Measurements from ENCODE around the gene STK38. TPM values are rescaled to one million over a fixed set of nuclear protein-coding genes. Genes with fewer than 3 reads are reported as not detected.

STK38 gene
- total and polyA plus RNA-seq, 4 donors, result 9.3 to 21.8 (median 12.3) TPM

DNA sequence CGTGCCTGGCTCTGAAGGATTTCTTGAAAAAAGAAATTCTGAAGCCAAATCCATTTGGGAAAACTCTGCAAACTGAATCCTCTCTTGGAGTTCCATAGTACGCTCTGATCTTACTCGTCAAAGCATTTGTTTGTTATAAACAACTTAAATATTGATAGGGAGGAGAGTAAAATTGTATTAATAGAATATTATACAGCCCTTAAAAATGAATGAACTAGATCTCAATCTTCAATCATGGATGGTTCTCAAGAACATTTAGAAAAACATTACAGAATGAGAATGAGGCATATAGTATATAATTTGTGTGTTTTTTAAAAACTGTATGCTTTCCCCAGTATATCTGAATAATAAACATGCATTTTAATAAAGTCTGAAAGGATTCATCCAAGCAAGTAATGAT, 79.7 kb downstream of the STK38 start:
- Histone ChIP-seq H3K4me1 (ENCODE audit: control insufficient read depth in 4 of 4, insufficient read depth in 4 of 4, low read length in 3 of 4) (no peaks in the 10 kb centered on the region), H3K9ac (ENCODE audit: low read depth in 1 of 2, low read length in 2 of 2) (no peak overlapping the region), H3K9me3 (ENCODE audit: control insufficient read depth in 4 of 4, low read length in 3 of 4) (no peaks in the 10 kb centered on the region), H3K27me3 (ENCODE audit: control insufficient read depth in 4 of 4, insufficient read depth in 4 of 4, low read length in 3 of 4) (no peaks in the 10 kb centered on the region), H3K4me3 (ENCODE audit: low read depth in 1 of 3, low read length in 3 of 3) (no peak overlapping the region), H3K36me3 (ENCODE audit: control insufficient read depth in 4 of 4, insufficient read depth in 3 of 4, low read depth in 1 of 4, low read length in 3 of 4) (peaks cover 5 to 10% (median 8%) of the 10 kb centered on the region in 4 donors), H3K27ac (ENCODE audit: low read depth in 1 of 2, low read length in 2 of 2) (no peak overlapping the region)
- 98% methylated on average over 3 of the region's 3 CpGs for WGBS
- no peak for DNase-seq (ENCODE audit: low spot score)
- TF ChIP-seq NR2F2 (IDR thresholded peaks at IDR 0.05) (no peak), SP1 (IDR thresholded peaks at IDR 0.05) (no peak), GABPA (IDR thresholded peaks at IDR 0.05 in 1 of 2, conservative IDR thresholded peaks at IDR 0.05 in 1 of 2) (no peak), EGR1 (IDR thresholded peaks at IDR 0.05; ENCODE audit: low read depth in 2 of 2) (no peak), ZBTB33 (IDR thresholded peaks at IDR 0.05) (no peak)

DNA sequence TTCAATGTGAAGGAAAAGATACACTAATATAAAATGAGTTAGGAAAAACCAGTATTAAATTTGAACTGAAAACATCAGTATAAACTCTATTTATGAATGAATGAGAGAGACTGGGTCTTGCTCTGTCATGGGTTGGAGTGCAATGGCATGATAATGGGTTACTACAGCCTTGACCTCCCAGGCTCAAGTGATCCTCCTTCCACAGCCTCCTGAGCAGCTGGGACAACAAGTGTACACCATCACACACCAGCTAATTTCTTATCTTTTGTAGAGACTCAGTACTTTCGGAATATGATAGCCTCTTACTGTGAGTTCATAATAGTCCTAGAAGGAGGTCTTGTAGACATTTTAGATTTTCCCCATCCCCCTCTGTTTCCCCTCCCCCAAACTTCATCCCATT, 83.0 kb downstream of the STK38 start:
- peaks cover 2 to 4% (median 3%) of the 10 kb centered on the region in 4 donors for H3K4me1 ChIP-seq (ENCODE audit: control insufficient read depth in 4 of 4, insufficient read depth in 4 of 4, low read length in 3 of 4)
- no peak overlapping the region for H3K4me3 ChIP-seq (ENCODE audit: low read depth in 1 of 3, low read length in 3 of 3)
- no peaks in the 10 kb centered on the region for H3K9me3 ChIP-seq (ENCODE audit: control insufficient read depth in 4 of 4, low read length in 3 of 4)
- no peaks in the 10 kb centered on the region for H3K36me3 ChIP-seq (ENCODE audit: control insufficient read depth in 4 of 4, insufficient read depth in 3 of 4, low read depth in 1 of 4, low read length in 3 of 4)
- no peak overlapping the region for H3K9ac ChIP-seq (ENCODE audit: low read depth in 1 of 2, low read length in 2 of 2)
- H3K27ac ChIP-seq (ENCODE audit: low read depth in 1 of 2, low read length in 2 of 2), result no peak overlapping the region
- TF ChIP-seq HNF4G (IDR thresholded peaks at IDR 0.05) (no peak), TAF1 (conservative IDR thresholded peaks at IDR 0.05) (no peak), YY1 (IDR thresholded peaks at IDR 0.05) (no peak), EGR1 (IDR thresholded peaks at IDR 0.05; ENCODE audit: low read depth in 2 of 2) (no peak), SP1 (IDR thresholded peaks at IDR 0.05) (no peak), ZBTB33 (IDR thresholded peaks at IDR 0.05) (no peak), GABPA (IDR thresholded peaks at IDR 0.05 in 1 of 2, conservative IDR thresholded peaks at IDR 0.05 in 1 of 2) (no peak), RXRA (IDR thresholded peaks at IDR 0.05) (no peak), MAX (IDR thresholded peaks at IDR 0.05) (no peak), NR2F2 (IDR thresholded peaks at IDR 0.05) (no peak), REST (IDR thresholded peaks at IDR 0.05) (no peak), HNF4A (conservative IDR thresholded peaks at IDR 0.05) (no peak), RAD21 (IDR thresholded peaks at IDR 0.05) (no peak), JUND (IDR thresholded peaks at IDR 0.05) (no peak), FOXA1 (IDR thresholded peaks at IDR 0.05) (no peak), FOXA2 (IDR thresholded peaks at IDR 0.05) (no peak)
- TF ChIP-seq, protein P1, sequence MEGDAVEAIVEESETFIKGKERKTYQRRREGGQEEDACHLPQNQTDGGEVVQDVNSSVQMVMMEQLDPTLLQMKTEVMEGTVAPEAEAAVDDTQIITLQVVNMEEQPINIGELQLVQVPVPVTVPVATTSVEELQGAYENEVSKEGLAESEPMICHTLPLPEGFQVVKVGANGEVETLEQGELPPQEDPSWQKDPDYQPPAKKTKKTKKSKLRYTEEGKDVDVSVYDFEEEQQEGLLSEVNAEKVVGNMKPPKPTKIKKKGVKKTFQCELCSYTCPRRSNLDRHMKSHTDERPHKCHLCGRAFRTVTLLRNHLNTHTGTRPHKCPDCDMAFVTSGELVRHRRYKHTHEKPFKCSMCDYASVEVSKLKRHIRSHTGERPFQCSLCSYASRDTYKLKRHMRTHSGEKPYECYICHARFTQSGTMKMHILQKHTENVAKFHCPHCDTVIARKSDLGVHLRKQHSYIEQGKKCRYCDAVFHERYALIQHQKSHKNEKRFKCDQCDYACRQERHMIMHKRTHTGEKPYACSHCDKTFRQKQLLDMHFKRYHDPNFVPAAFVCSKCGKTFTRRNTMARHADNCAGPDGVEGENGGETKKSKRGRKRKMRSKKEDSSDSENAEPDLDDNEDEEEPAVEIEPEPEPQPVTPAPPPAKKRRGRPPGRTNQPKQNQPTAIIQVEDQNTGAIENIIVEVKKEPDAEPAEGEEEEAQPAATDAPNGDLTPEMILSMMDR (IDR thresholded peaks at IDR 0.05; ENCODE audit: low read depth, low read length, missing input control), result no peak
- TF ChIP-seq, protein P2, sequence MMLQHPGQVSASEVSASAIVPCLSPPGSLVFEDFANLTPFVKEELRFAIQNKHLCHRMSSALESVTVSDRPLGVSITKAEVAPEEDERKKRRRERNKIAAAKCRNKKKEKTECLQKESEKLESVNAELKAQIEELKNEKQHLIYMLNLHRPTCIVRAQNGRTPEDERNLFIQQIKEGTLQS (IDR thresholded peaks at IDR 0.05), result no peak
- DNase-seq (ENCODE audit: low spot score), result no peak
- 96% methylated on average over 1 of the region's 1 CpG for WGBS
- no peaks in the 10 kb centered on the region for H3K27me3 ChIP-seq (ENCODE audit: control insufficient read depth in 4 of 4, insufficient read depth in 4 of 4, low read length in 3 of 4)

All from liver (tissue), 9 donors.